Stimulated activated CD8-positive, alpha-beta memory T cell treated with anti-CD3 and anti-CD28 coated beads, Interleukin-15, amount 100 ng/mL, for 48 hours (primary cell): ENCODE results near the gene RPL36AL.
A peak's percentile ranks its signal among the peaks of the same experiment; 100 is the strongest.
"Not testable (repeated sequence)": the region's sequence is repeated elsewhere in the genome, so short reads cannot be mapped to it uniquely, and the experiment has no call there.

Experiments used
- DNase-seq, 2 donors: peaks; one replicate each; pipeline ENCODE4 v3.0.0-alpha.2; 2020; ENCODE audit warnings: low read depth in 2 of 2

RPL36AL gene

GRCh38 chr14:49620182-49621113, at the start of gene RPL36AL, which contains the start of gene MGAT2:
Gene RPL36AL (minus strand): TSS chr14:49620626. CDS start chr14:49619104, 1,522 bp downstream.
Gene MGAT2 (plus strand): TSS chr14:49620799. CDS start chr14:49621269, 470 bp downstream.
- DNase-seq = peak; percentile 94

DNA sequence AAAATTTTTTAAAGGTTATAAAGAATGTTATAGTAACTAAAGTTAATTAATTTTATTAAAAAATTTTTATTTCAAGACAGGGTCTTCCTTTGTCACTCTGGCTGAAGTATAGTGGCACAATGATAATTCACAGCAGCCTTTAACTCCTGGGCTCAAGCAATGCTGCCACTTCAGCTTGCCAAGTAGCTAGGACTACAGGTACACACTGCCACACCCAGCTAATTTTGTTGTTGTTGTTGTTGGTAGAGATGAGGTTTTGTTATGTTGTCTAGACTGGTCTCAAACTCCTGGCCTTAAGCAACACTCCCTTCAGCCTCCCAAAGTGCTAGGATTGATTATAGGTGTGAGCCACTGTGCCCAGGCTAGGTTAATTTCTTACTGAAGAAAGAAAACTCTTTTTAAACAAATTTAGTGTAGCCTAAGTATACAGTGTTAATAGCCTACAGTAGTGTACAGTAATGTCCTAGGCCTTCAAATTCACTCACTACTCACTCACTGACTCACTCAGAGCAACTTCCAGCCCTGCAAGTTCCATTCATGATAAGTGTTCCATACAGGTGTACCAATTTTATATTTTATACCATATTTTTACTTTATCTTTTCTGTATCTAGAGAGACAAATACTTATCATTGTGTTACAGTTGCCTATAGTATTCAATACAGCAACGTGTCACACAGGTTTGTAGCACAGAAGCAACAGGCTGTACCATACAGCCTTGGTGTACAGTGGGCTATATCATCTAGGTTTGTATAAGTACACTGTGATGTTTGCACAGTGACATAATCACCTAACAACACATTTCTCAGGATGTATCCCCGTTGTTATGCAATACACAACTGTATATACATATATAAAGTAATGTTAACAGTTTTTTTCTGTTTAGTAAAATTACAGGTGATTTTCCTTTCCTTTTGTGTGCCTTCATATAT, 39.4 kb upstream of the RPL36AL start:
- DNase-seq = no peak

- not testable (repeated sequence) for DNase-seq
Observed at GRCh38 chr14:49657500-49657899, 37.1 kb upstream of the RPL36AL start.

GRCh38 chr14:49654511-49654910, 34.1 kb upstream of the RPL36AL start:
- DNase-seq = no peak

DNA sequence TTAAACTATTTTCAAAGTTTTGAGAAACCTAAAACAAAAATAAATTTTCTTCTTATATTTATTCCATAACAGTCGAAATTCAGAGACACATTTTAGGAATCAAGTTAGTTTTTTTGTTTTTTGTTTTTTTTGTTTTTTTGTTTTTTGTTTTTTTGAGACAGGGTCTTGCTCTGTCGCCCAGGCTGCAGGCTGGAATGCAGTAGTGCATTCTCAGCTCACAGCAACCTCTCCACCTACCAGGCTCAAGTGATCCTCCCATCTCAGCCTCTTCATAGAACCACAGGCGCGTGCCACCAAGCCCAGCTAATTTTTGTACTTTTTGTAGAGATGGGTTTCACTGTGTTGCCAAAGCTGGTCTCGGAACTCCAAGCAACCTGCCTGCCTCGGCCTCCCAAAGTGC, 33.1 kb upstream of the RPL36AL start:
- DNase-seq = no peak

GRCh38 chr14:49642163-49642562, 21.7 kb upstream of the RPL36AL start:
- DNase-seq = no peak

DNA sequence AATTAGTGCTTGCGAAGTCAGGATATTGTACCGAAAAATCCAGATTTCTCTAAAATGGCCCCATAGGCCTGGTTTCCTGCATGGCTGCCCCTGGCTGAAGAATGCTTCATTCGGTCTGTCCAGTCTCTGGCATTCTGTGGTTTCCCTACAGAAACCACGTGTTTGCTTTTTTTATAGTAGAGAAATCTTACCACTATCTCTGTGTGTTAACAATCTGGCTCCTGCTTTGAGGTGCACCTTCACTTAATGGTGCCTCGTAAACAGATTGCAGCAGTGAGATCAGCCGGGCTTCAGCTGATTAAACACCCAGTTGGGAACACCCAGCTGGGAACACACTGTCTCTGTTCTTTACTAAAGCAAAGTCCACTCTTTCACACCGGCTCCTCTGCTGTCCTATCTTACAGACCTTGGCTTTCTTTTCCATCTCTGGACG, 21.3 kb upstream of the RPL36AL start:
- no peak for DNase-seq

- no peak for DNase-seq
Observed at GRCh38 chr14:49640540-49641417, 20.4 kb upstream of the RPL36AL start.

GRCh38 chr14:49637534-49638078, 17.2 kb upstream of the RPL36AL start:
- no peak for DNase-seq

- no peak for DNase-seq
Observed at GRCh38 chr14:49636866-49637265, 16.4 kb upstream of the RPL36AL start.

DNA sequence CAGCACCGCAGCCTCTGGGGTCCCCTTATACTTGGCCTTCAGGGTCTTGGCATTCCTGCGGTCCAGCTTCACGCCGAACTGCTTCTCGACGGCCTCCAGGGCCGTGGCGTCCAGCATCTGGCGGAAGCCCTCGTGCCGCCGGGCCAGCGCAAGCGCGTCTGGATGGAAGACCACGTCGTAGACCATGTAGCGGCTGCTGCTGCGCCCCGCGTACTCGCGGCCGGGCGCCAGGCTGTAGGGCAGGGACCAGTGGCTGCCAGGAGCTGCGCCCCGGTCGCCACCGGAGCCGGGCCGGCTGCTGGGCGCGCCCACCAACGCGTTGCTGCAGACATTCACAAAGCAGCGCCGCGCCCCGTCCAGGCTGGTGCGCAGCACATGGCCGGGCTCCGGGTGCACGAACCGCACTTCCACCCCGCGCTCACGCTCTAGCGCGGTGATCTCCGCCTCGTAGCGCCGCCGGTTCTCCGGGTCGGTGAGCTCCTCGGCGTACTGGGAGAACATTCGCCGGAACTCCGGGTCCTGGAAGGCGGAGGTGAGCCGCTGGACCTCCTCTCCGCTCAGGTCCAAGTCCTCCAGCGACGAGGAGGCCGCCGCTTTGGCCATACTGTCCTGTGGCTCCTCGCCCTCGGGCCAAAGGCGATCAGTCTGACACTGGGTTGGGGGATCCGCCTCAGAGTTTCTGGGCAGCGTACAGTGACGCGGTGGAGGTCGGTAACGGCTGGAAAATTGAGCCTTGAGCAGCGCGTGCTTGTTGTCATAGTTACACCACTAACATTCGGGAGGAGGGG, 14.3 kb upstream of the RPL36AL start, which contains the start of gene DNAAF2:
DNAAF2 (minus strand) TSS at position 698 of the 788 bp plus-strand sequence; CDS start at position 603, 95 bp downstream.
- DNase-seq = peak; percentile 31 to 38

GRCh38 chr14:49633640-49634546, 13.5 kb upstream of the RPL36AL start:
- peak; percentile 89 to 93 for DNase-seq

- no peak for DNase-seq
Observed at GRCh38 chr14:49623941-49624839, 3.8 kb upstream of the RPL36AL start.

DNA sequence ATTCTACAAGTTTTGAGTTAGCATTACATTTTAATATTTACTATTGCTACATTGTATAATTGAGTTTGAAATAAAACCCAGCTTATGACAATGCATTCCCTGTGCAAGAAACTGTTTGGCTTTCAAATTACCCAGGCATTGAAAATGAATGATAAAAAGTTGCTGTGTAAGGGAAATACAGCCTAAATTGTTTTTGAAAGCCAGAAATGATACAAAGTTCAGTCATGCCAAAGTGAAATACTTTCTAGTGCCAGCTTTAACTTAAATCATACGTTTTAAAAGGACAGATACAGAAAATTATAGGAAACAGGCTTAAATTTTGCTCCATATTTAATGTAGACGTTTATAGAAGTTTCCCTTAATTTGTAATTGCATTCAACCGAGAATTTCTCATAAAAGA, 3.0 kb upstream of the RPL36AL start:
- DNase-seq = no peak

- no peak for DNase-seq
Observed at GRCh38 chr14:49622022-49622607, 1.7 kb upstream of the RPL36AL start.

GRCh38 chr14:49621114-49621881, 872 bp upstream of the RPL36AL start:
- DNase-seq = peak in 1 of 2 donors; percentile 46

DNA sequence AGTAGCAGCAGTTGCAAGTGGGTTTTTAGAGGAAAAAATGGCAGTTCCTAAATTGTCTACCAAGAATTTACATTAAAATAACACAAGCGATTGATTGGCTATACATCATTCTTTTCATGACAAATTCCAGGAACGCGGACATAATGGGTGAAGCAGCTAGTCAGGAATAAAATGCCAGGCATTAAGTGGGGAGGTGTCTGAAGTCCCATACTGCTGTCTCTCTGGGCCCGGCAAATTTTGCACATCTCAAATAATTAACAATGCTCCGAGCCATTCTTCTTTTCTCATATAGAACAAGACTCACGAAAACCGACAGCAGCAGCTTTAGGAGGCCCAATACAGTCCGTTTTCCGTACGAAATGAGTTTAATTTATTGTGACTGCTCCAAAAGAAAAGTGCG, 696 bp downstream of the RPL36AL start:
- no peak for DNase-seq
